Common myeloid progenitor, CD34-positive (primary cell): Measurements from ENCODE around the gene SKIC8.

Source experiments
- CTCF ChIA-PET: fragments of 350-600 bp; sonication (Branson Sonifier 250); formaldehyde crosslinking; loops from one replicate; lab custom pipeline; 2021; ENCODE audit warnings: antibody characterized with exemption; lab: Charles Lee
- POLR2A ChIA-PET: fragments of 350-600 bp; sonication (Branson Sonifier 250); formaldehyde crosslinking; loops from one replicate; lab custom pipeline; 2021; ENCODE audit warnings: antibody characterized with exemption; lab: Charles Lee
- DNase-seq, 3 donors: peaks; one replicate each; pipeline versions ENCODE4 v3.0.0 to v3.0.0-alpha.2; 2013
- H3K27ac ChIP-seq, 2 experiments: 1 replicate in 1 of 2; 2 replicates in 1 of 2; pipeline ENCODE4 v1.7.0; 2013; ENCODE audit warnings: inconsistent platforms in 2 of 2, low read length in 2 of 2, mild to moderate bottlenecking in 2 of 2, low read depth in 1 of 2, moderate library complexity in 1 of 2; ENCODE audit not compliant: severe bottlenecking in 2 of 2, insufficient read depth in 1 of 2, poor library complexity in 1 of 2
- H3K27me3 ChIP-seq, 5 experiments: replicated peaks in 2 of 5; 1 replicate in 3 of 5; 2 replicates in 2 of 5; pipeline versions ENCODE4 v1.6.1 to v1.7.0; 2013; ENCODE audit warnings: low read length in 4 of 5, mild to moderate bottlenecking in 2 of 5, moderate library complexity in 2 of 5, inconsistent platforms in 1 of 5; ENCODE audit not compliant: insufficient read depth in 5 of 5, control insufficient read depth in 4 of 5
- H3K36me3 ChIP-seq, 4 experiments: 1 replicate in 2 of 4; 2 replicates in 2 of 4; pipeline versions ENCODE4 v1.6.1 to v1.7.0; 2013; ENCODE audit warnings: low read length in 3 of 4, control low read depth in 1 of 4, mild to moderate bottlenecking in 1 of 4; ENCODE audit not compliant: control insufficient read depth in 4 of 4, insufficient read depth in 4 of 4
- H3K4me1 ChIP-seq, 4 experiments: 1 replicate in 3 of 4; 2 replicates in 1 of 4; pipeline versions ENCODE4 v1.6.1 to v1.7.1; 2013; ENCODE audit warnings: low read length in 3 of 4, mild to moderate bottlenecking in 3 of 4, control low read depth in 1 of 4, inconsistent platforms in 1 of 4, moderate library complexity in 1 of 4; ENCODE audit not compliant: control insufficient read depth in 4 of 4, insufficient read depth in 4 of 4; ENCODE audit errors: control extremely low read depth in 1 of 4
- H3K4me3 ChIP-seq, 7 experiments: 1 replicate in 4 of 7; 2 replicates in 3 of 7; pipeline versions ENCODE4 v1.5.1 to v1.7.0; 2013; ENCODE audit warnings: mild to moderate bottlenecking in 7 of 7, low read length in 6 of 7, moderate library complexity in 6 of 7, inconsistent platforms in 2 of 7, low read depth in 2 of 7, control low read depth in 1 of 7; ENCODE audit not compliant: insufficient read depth in 4 of 7, control insufficient read depth in 1 of 7; ENCODE audit errors: extremely low read depth in 1 of 7
- H3K9me3 ChIP-seq, 5 experiments: 1 replicate in 4 of 5; 2 replicates in 1 of 5; pipeline versions ENCODE4 v1.6.1 to v1.7.1; 2013; ENCODE audit warnings: low read length in 4 of 5, mild to moderate bottlenecking in 2 of 5, inconsistent platforms in 1 of 5, low read depth in 1 of 5, moderate library complexity in 1 of 5; ENCODE audit not compliant: control insufficient read depth in 4 of 5, insufficient read depth in 2 of 5; ENCODE audit errors: control extremely low read depth in 1 of 5
- WGBS: methylation state at CpG from one replicate; pipeline ENCODE4 v1.1.5; 2013; ENCODE audit not compliant: insufficient coverage; 5-methylcytosine and 5-hydroxymethylcytosine counted together

The SKIC8 gene

GRCh38 chr15:78263351-78263781, 36.0 kb downstream of the SKIC8 start:
- WGBS = 97% methylated on average over 7 of the region's 7 CpGs
- Histone ChIP-seq H3K4me1 (peaks cover 0 to 13% (median 8%) of the 10 kb centered on the region in 4 experiments), H3K27me3 (peaks cover 0 to 5% (median 0%) of the 10 kb centered on the region in 5 experiments), H3K36me3 (no peaks in the 10 kb centered on the region), H3K4me3 (no peak overlapping the region), H3K9me3 (no peaks in the 10 kb centered on the region), H3K27ac (no peak overlapping the region)
- peak; percentile 7 to 62 (median 45) for DNase-seq
- ChIA-PET CTCF (no interaction called here), POLR2A (interaction anchor here (0.5 to 1.2 kb wide), 2 partner anchors 36 to 114 kb away, joined by 4 to 6 read pairs; partner anchors contain the start of genes IDH3A and SKIC8)

- H3K27ac ChIP-seq = no peak overlapping the region
- WGBS = 86% methylated on average over 1 of the region's 3 CpGs
- H3K27me3 ChIP-seq = peaks cover 0 to 5% (median 0%) of the 10 kb centered on the region in 5 experiments
- no peaks in the 10 kb centered on the region for H3K36me3 ChIP-seq
- no peaks in the 10 kb centered on the region for H3K9me3 ChIP-seq
- H3K4me1 ChIP-seq = peaks cover 0 to 13% (median 8%) of the 10 kb centered on the region in 4 experiments
- CTCF ChIA-PET = interaction anchor here (1.0 to 1.5 kb wide), 2 partner anchors 15 to 21 kb away, joined by 3 to 4 read pairs; no protein-coding TSS in a partner anchor
- POLR2A ChIA-PET = interaction anchor here (0.7 kb wide), 1 partner anchor 54 kb away, joined by 3 read pairs; no protein-coding TSS in a partner anchor
- no peak overlapping the region for H3K4me3 ChIP-seq
- no peak for DNase-seq
These were observed 38.3 kb downstream of the SKIC8 start for GRCh38 chr15:78261062-78261461.

- H3K36me3 ChIP-seq = no peaks in the 10 kb centered on the region
- CTCF ChIA-PET = interaction anchor here (1.0 to 1.5 kb wide), 2 partner anchors 15 to 20 kb away, joined by 3 to 4 read pairs; no protein-coding TSS in a partner anchor
- no peak overlapping the region for H3K4me3 ChIP-seq
- no peak overlapping the region for H3K27ac ChIP-seq
- no peaks in the 10 kb centered on the region for H3K9me3 ChIP-seq
- DNase-seq = no peak
- POLR2A ChIA-PET = interaction anchor here (0.6 kb wide), 1 partner anchor 100 kb away, joined by 3 read pairs; no protein-coding TSS in a partner anchor
- 96% methylated on average over 2 of the region's 2 CpGs for WGBS
- peaks cover 0 to 11% (median 8%) of the 10 kb centered on the region in 4 experiments for H3K4me1 ChIP-seq
- H3K27me3 ChIP-seq = peaks cover 0 to 3% (median 0%) of the 10 kb centered on the region in 5 experiments
These were observed 38.9 kb downstream of the SKIC8 start for GRCh38 chr15:78260489-78260888.

GRCh38 chr15:78259232-78259631, 40.2 kb downstream of the SKIC8 start:
- peaks cover 0 to 3% (median under 1%) of the 10 kb centered on the region in 4 experiments for H3K4me1 ChIP-seq
- no peak overlapping the region for H3K4me3 ChIP-seq
- H3K27ac ChIP-seq = no peak overlapping the region
- DNase-seq = no peak
- H3K27me3 ChIP-seq = no peaks in the 10 kb centered on the region
- 100% methylated on average over 2 of the region's 3 CpGs for WGBS
- H3K36me3 ChIP-seq = no peaks in the 10 kb centered on the region
- ChIA-PET CTCF (interaction anchor here (1.8 kb wide), 1 partner anchor 18 kb away, joined by 4 read pairs; no protein-coding TSS in a partner anchor), POLR2A (no interaction called here)
- H3K9me3 ChIP-seq = no peaks in the 10 kb centered on the region

GRCh38 chr15:78257681-78258080, 41.7 kb downstream of the SKIC8 start:
- Histone ChIP-seq H3K9me3 (no peaks in the 10 kb centered on the region), H3K27ac (no peak overlapping the region), H3K4me1 (no peaks in the 10 kb centered on the region), H3K4me3 (no peak overlapping the region), H3K27me3 (no peaks in the 10 kb centered on the region), H3K36me3 (no peaks in the 10 kb centered on the region)
- POLR2A ChIA-PET = no interaction called here
- CTCF ChIA-PET = interaction anchor here (0.6 to 1.8 kb wide), 4 partner anchors 9 to 30 kb away, joined by 3 to 4 read pairs (median 4); no protein-coding TSS in a partner anchor
- no peak for DNase-seq
- WGBS = 100% methylated on average over 1 of the region's 3 CpGs

GRCh38 chr15:78256044-78256437, 43.4 kb downstream of the SKIC8 start:
- Histone ChIP-seq H3K36me3 (no peaks in the 10 kb centered on the region), H3K4me3 (no peak overlapping the region), H3K27ac (no peak overlapping the region), H3K27me3 (no peaks in the 10 kb centered on the region), H3K4me1 (no peaks in the 10 kb centered on the region), H3K9me3 (no peaks in the 10 kb centered on the region)
- POLR2A ChIA-PET = no interaction called here
- CTCF ChIA-PET = interaction anchor here (0.9 to 1.9 kb wide), 2 partner anchors 11 to 16 kb away, joined by 4 read pairs; no protein-coding TSS in a partner anchor
- 90% methylated on average over 2 of the region's 3 CpGs for WGBS
- DNase-seq = no peak

GRCh38 chr15:78255421-78256043, 43.9 kb downstream of the SKIC8 start:
- WGBS = 100% methylated on average over 1 of the region's 1 CpG
- Histone ChIP-seq H3K36me3 (no peaks in the 10 kb centered on the region), H3K4me1 (no peaks in the 10 kb centered on the region), H3K9me3 (no peaks in the 10 kb centered on the region), H3K27me3 (no peaks in the 10 kb centered on the region), H3K27ac (no peak overlapping the region), H3K4me3 (no peak overlapping the region)
- POLR2A ChIA-PET = no interaction called here
- no peak for DNase-seq
- CTCF ChIA-PET = interaction anchor here (1.9 kb wide), 1 partner anchor 16 kb away, joined by 4 read pairs; no protein-coding TSS in a partner anchor
